Activated B cell treated with CpG ODN at 0.5 μM for 24 hours (primary cell): ENCODE results near the gene VCAM1. TPM values are rescaled to one million over a fixed set of nuclear protein-coding genes. Genes with fewer than 3 reads are reported as not detected.
"Not testable (repeated sequence)": the region's sequence is repeated elsewhere in the genome, so short reads cannot be mapped to it uniquely, and the experiment has no call there.

Experiments
- ATAC-seq: fragments of 200-7000 bp; cut with Tn5 transposase; one replicate; pipeline ENCODE4 v1.10.0; 2021; ENCODE audit warnings: low read depth, mild to moderate bottlenecking, moderate library complexity
- CTCF ChIA-PET: fragments of 350-600 bp; sonication (Branson Sonifier 250); formaldehyde crosslinking; loops from one replicate; lab custom pipeline; 2021; ENCODE audit warnings: antibody characterized with exemption; lab: Charles Lee
- POLR2A ChIA-PET: fragments of 350-600 bp; sonication (Branson Sonifier 250); formaldehyde crosslinking; loops from one replicate; lab custom pipeline; 2021; ENCODE audit warnings: antibody characterized with exemption; lab: Charles Lee
- DNase-seq: peaks from one replicate; pipeline ENCODE4 v3.0.0; 2022
- H3K27ac Mint-ChIP-seq: one replicate; pipeline ENCODE4 v1.8.0; 2020; ENCODE audit warnings: mixed read lengths
- H3K27me3 Mint-ChIP-seq: one replicate; pipeline ENCODE4 v1.8.0; 2021; ENCODE audit warnings: mixed read lengths
- H3K36me3 Mint-ChIP-seq: one replicate; pipeline ENCODE4 v1.8.0; 2021; ENCODE audit warnings: low read depth, mixed read lengths
- H3K4me1 Mint-ChIP-seq: one replicate; pipeline ENCODE4 v1.8.0; 2021; ENCODE audit warnings: mixed read lengths
- H3K4me3 Mint-ChIP-seq: one replicate; pipeline ENCODE4 v1.8.0; 2020; ENCODE audit warnings: mild to moderate bottlenecking, mixed read lengths
- H3K9me3 Mint-ChIP-seq: one replicate; pipeline ENCODE4 v1.8.0; 2020; ENCODE audit warnings: mixed read lengths
- CTCF ChIP-seq: fragments of 200-600 bp; IDR thresholded peaks from one replicate; pipeline ENCODE4 v1.8.0; 2022; ENCODE audit warnings: antibody characterized with exemption, mild to moderate bottlenecking
- intact Hi-C: fragments of 100-400 bp; cut with micrococcal nuclease; formaldehyde crosslinking; loops from one replicate; pipeline ENCODE4 v1.15.1; 2024
- total RNA-seq: library from RNA; stranded (reverse); gene quantifications from 2 replicates; pipeline ENCODE4 v1.2.3, GENCODE V29; 2022

The VCAM1 gene
- total RNA-seq, 1 donor from 2014 or later: not detected

GRCh38 chr1:100778748-100779147, 59.2 kb downstream of the VCAM1 start:
- ChIA-PET CTCF (interaction anchor here (0.6 kb wide), 1 partner anchor 939 kb away, joined by 3 read pairs; no protein-coding TSS in a partner anchor), POLR2A (no interaction called here)
- intact Hi-C loops: no loop called here
- TF ChIP-seq CTCF: no peak
- Mint-ChIP-seq H3K27me3 (no peaks in the 10 kb centered on the region), H3K36me3 (no peaks in the 10 kb centered on the region), H3K4me3 (no peak overlapping the region), H3K4me1 (no peaks in the 10 kb centered on the region), H3K9me3 (peaks cover 10% of the 10 kb centered on the region), H3K27ac (no peak overlapping the region)
- ATAC-seq: no peak
- DNase-seq: no peak

GRCh38 chr1:100780814-100781213, 61.3 kb downstream of the VCAM1 start:
- Mint-ChIP-seq H3K4me3 (no peak overlapping the region), H3K4me1 (no peaks in the 10 kb centered on the region), H3K27ac (no peak overlapping the region), H3K9me3 (peaks cover 10% of the 10 kb centered on the region), H3K27me3 (no peaks in the 10 kb centered on the region), H3K36me3 (no peaks in the 10 kb centered on the region)
- TF ChIP-seq CTCF: no peak
- POLR2A ChIA-PET: no interaction called here
- DNase-seq (no peak), ATAC-seq (no peak)
- intact Hi-C loops: no loop called here
- CTCF ChIA-PET: no interaction called here

- intact Hi-C loops, POLR2A ChIA-PET: not testable (repeated sequence)
These were observed 62.2 kb downstream of the VCAM1 start for GRCh38 chr1:100781728-100782127.

GRCh38 chr1:100782473-100783039, 63.0 kb downstream of the VCAM1 start:
- Mint-ChIP-seq H3K36me3 (no peaks in the 10 kb centered on the region), H3K4me1 (no peaks in the 10 kb centered on the region), H3K9me3 (peaks cover 10% of the 10 kb centered on the region), H3K27ac (no peak overlapping the region), H3K4me3 (no peak overlapping the region), H3K27me3 (no peaks in the 10 kb centered on the region)
- TF ChIP-seq CTCF: no peak
- POLR2A ChIA-PET: no interaction called here
- intact Hi-C loops: no loop called here
- DNase-seq (no peak), ATAC-seq (no peak)
- CTCF ChIA-PET: no interaction called here

More at GRCh38 chr1:100781728-100782127, 62.2 kb downstream of the VCAM1 start:
- DNase-seq, H3K27ac Mint-ChIP-seq, H3K27me3 Mint-ChIP-seq, H3K36me3 Mint-ChIP-seq, CTCF ChIA-PET, ATAC-seq, H3K4me1 Mint-ChIP-seq, H3K4me3 Mint-ChIP-seq: not testable (repeated sequence)
- H3K9me3 Mint-ChIP-seq: peaks cover 10% of the 10 kb centered on the region

GRCh38 chr1:100785470-100786052, 66.0 kb downstream of the VCAM1 start:
- CTCF ChIA-PET: no interaction called here
- H3K27ac Mint-ChIP-seq: no peak overlapping the region
- DNase-seq: no peak

More at GRCh38 chr1:100785470-100786052, 66.0 kb downstream of the VCAM1 start:
- Mint-ChIP-seq H3K4me3 (no peak overlapping the region), H3K27me3 (peaks cover 4% of the 10 kb centered on the region), H3K36me3 (no peaks in the 10 kb centered on the region), H3K4me1 (no peaks in the 10 kb centered on the region), H3K9me3 (peaks cover 10% of the 10 kb centered on the region)
- TF ChIP-seq CTCF: no peak
- ATAC-seq: no peak
- intact Hi-C loops: no loop called here
- POLR2A ChIA-PET: no interaction called here
